ENCODE results near the gene TRAF6. TPM values are rescaled to one million over a fixed set of nuclear protein-coding genes. Genes with fewer than 3 reads are reported as not detected.

The TRAF6 gene
- total and polyA plus RNA-seq, 9 donors, result 4.9 to 18.2 (median 13.9) TPM

GRCh38 chr11:36455658-36456111 is 54.4 kb downstream of the TRAF6 start:
- Histone ChIP-seq H3K9me3 (no peaks in the 10 kb centered on the region), H3K36me3 (no peaks in the 10 kb centered on the region), H3K4me3 (no peak overlapping the region), H3K27me3 (no peaks in the 10 kb centered on the region), H3K27ac (peak overlapping the region; percentile 63 to 73), H3K4me1 (ENCODE audit: insufficient read depth) (peaks cover 22% of the 10 kb centered on the region)
- peak; percentile 21 for TF ChIP-seq EP300 (IDR thresholded peaks at IDR 0.05)
- TF ChIP-seq, protein P1, sequence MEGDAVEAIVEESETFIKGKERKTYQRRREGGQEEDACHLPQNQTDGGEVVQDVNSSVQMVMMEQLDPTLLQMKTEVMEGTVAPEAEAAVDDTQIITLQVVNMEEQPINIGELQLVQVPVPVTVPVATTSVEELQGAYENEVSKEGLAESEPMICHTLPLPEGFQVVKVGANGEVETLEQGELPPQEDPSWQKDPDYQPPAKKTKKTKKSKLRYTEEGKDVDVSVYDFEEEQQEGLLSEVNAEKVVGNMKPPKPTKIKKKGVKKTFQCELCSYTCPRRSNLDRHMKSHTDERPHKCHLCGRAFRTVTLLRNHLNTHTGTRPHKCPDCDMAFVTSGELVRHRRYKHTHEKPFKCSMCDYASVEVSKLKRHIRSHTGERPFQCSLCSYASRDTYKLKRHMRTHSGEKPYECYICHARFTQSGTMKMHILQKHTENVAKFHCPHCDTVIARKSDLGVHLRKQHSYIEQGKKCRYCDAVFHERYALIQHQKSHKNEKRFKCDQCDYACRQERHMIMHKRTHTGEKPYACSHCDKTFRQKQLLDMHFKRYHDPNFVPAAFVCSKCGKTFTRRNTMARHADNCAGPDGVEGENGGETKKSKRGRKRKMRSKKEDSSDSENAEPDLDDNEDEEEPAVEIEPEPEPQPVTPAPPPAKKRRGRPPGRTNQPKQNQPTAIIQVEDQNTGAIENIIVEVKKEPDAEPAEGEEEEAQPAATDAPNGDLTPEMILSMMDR (IDR thresholded peaks at IDR 0.05), result no peak
- 9 to 15% (median 9%) methylated on average over 11 of the region's 11 CpGs for WGBS, 3 donors
- intact Hi-C loops (cut with DNase I), result loop anchor here in 1 of 4 donors (10.0 kb wide), 1 partner anchor 81 kb away; no protein-coding TSS in a partner anchor
- DNase-seq, result peak; percentile 66 to 81 (median 78)

DNA sequence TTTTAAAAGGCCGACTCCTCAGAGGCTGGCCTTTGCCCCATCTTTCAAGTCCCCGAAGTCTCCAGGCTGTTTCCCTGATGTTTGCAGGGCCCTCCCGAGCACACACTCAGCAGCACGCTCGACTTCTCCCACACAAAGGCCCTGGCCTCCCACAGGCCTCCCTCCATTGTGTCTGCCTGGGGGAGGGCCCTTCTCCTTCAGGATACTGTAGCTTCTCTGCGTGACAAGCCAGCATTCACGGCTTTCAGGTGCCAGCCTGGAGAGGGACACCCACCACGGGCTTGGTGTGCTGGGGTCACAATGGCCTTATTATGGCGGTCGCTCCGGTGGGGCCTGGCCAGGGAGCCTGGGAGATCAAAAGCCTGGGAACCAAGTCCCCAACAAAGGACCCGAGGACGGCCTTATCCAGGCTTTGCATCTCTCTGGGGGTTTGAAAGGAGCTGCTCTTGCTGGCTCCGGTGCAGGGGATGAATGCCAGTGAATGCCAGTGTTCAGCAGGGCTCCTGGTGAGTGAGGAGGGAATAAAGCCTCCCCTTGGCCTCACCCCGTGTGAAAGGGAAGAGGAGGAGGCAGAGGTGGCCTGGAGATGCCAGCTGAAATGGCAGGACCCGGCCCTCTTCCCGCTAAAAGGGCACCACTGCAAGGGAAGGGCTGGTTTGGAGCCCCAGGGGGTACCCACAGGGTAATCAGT is 55.0 kb downstream of the TRAF6 start:
- Histone ChIP-seq H3K4me1 (ENCODE audit: insufficient read depth) (peaks cover 22% of the 10 kb centered on the region), H3K27me3 (no peaks in the 10 kb centered on the region), H3K36me3 (no peaks in the 10 kb centered on the region), H3K4me3 (no peak overlapping the region), H3K27ac (peak overlapping the region; percentile 63 to 73), H3K9me3 (no peaks in the 10 kb centered on the region)
- intact Hi-C loops (cut with DNase I), result loop anchor here in 1 of 4 donors (10.0 kb wide), 1 partner anchor 80 kb away; no protein-coding TSS in a partner anchor
- DNase-seq, result peak in 4 of 5 donors; percentile 44 to 57 (median 50)
- TF ChIP-seq EP300 (IDR thresholded peaks at IDR 0.05) (no peak), POLR2A (IDR thresholded peaks at IDR 0.05) (no peak)
- TF ChIP-seq, protein P1 (IDR thresholded peaks at IDR 0.05), result no peak
- 30 to 42% (median 39%) methylated on average over 17 of the region's 17 CpGs for WGBS, 3 donors

DNA sequence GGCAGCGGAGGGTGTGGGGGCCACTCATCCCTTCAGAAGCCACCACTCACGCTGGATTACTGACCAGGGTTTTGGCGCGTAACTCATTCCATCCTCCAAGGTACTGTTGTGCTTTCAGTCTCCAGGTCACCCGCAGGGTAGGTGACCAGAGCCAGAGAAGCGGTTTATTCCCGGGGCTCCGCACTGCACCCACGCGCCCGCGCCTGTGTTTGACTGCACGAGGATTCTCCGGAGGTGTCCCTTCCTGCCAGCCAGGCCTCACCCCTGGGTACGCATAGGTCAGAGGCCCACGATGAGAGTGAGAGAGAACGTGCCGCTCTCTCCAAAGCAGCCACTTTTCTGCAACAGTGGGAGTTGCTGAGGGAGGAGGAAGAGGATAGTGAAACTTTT is 55.5 kb downstream of the TRAF6 start:
- peak overlapping the region; percentile 63 to 73 for H3K27ac ChIP-seq
- TF ChIP-seq, protein P1 (IDR thresholded peaks at IDR 0.05), result no peak
- TF ChIP-seq EP300 (IDR thresholded peaks at IDR 0.05) (no peak), POLR2A (IDR thresholded peaks at IDR 0.05) (no peak)

DNA sequence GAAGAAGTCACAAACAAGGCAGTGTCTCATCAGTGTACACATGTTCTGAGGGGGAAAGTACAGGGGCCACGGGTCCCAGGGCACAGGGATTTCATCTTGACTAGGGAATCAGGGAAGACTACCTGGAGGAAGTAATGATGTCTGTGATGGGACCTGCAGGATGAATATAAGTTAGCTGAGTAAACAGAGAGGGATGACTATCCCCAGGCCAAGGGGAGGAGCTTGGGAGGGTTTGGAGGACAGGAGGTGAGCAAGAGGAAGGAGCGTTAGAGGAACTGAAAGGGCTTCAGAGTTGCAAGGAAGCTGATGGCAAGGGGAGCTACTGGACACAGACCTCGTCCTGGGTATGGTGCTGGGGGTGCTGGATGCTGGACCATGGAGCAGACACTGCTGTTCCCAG is 56.4 kb downstream of the TRAF6 start:
- 82 to 88% (median 87%) methylated on average over 3 of the region's 3 CpGs for WGBS, 3 donors
- TF ChIP-seq POLR2A (IDR thresholded peaks at IDR 0.05), result no peak
- TF ChIP-seq EP300 (IDR thresholded peaks at IDR 0.05), result no peak
- TF ChIP-seq, protein P1 (IDR thresholded peaks at IDR 0.05), result no peak
- DNase-seq, result no peak
- Histone ChIP-seq H3K4me3 (no peak overlapping the region), H3K27me3 (no peaks in the 10 kb centered on the region), H3K9me3 (no peaks in the 10 kb centered on the region), H3K4me1 (ENCODE audit: insufficient read depth) (peaks cover 27% of the 10 kb centered on the region), H3K27ac (peak overlapping the region in 1 of 2 donors; percentile 9), H3K36me3 (no peaks in the 10 kb centered on the region)
- intact Hi-C loops (cut with DNase I), result loop anchor here in 1 of 4 donors (10.0 kb wide), 1 partner anchor 79 kb away; no protein-coding TSS in a partner anchor

More for the DNA sequence above, 55.5 kb downstream of the TRAF6 start:
- Histone ChIP-seq H3K36me3 (no peaks in the 10 kb centered on the region), H3K9me3 (no peaks in the 10 kb centered on the region), H3K27me3 (no peaks in the 10 kb centered on the region), H3K4me1 (ENCODE audit: insufficient read depth) (peaks cover 24% of the 10 kb centered on the region), H3K4me3 (no peak overlapping the region)
- intact Hi-C loops (cut with DNase I), result loop anchor here in 1 of 4 donors (10.0 kb wide), 1 partner anchor 80 kb away; no protein-coding TSS in a partner anchor
- DNase-seq, result peak in 2 of 5 donors; percentile 51 to 54
- 52 to 74% (median 59%) methylated on average over 18 of the region's 18 CpGs for WGBS, 3 donors
